ENCODE data around the gene NAV1.
"Not testable (repeated sequence)": the region's sequence is repeated elsewhere in the genome, so short reads cannot be mapped to it uniquely, and the experiment has no call there.

Gene NAV1

GRCh38 chr1:201520046-201520575 is 18.8 kb upstream of the NAV1 start:
- DNase-seq (ENCODE audit: low spot score): not testable (repeated sequence)

- DNase-seq (ENCODE audit: low spot score): no peak
Measured at GRCh38 chr1:201525193-201525778, 13.6 kb upstream of the NAV1 start.

- no peak for DNase-seq (ENCODE audit: low spot score)
Measured at GRCh38 chr1:201527879-201528278, 11.0 kb upstream of the NAV1 start.

GRCh38 chr1:201528631-201529252 is 10.2 kb upstream of the NAV1 start:
- DNase-seq (ENCODE audit: low spot score): no peak

GRCh38 chr1:201530741-201531531 is 8.0 kb upstream of the NAV1 start:
- peak; percentile 38 for DNase-seq (ENCODE audit: low spot score)

GRCh38 chr1:201531551-201532425 is 7.1 kb upstream of the NAV1 start:
- DNase-seq (ENCODE audit: low spot score): no peak

GRCh38 chr1:201533836-201534235 is 5.1 kb upstream of the NAV1 start:
- DNase-seq (ENCODE audit: low spot score): no peak

GRCh38 chr1:201535046-201535918 is 3.6 kb upstream of the NAV1 start:
- DNase-seq (ENCODE audit: low spot score): no peak

- DNase-seq (ENCODE audit: low spot score): no peak
Measured at GRCh38 chr1:201535919-201536245, 3.0 kb upstream of the NAV1 start.

GRCh38 chr1:201536558-201536957 is 2.4 kb upstream of the NAV1 start:
- DNase-seq (ENCODE audit: low spot score): no peak

GRCh38 chr1:201537028-201537427 is 1.9 kb upstream of the NAV1 start:
- DNase-seq (ENCODE audit: low spot score): no peak

GRCh38 chr1:201537467-201537866 is 1.5 kb upstream of the NAV1 start:
- no peak for DNase-seq (ENCODE audit: low spot score)

- no peak for DNase-seq (ENCODE audit: low spot score)
Measured at GRCh38 chr1:201537891-201538611, 876 bp upstream of the NAV1 start.

GRCh38 chr1:201539561-201540431 is 869 bp downstream of the NAV1 start:
- no peak for DNase-seq (ENCODE audit: low spot score)

- DNase-seq (ENCODE audit: low spot score): no peak
Measured at GRCh38 chr1:201540846-201541735, 2.2 kb downstream of the NAV1 start.

GRCh38 chr1:201542309-201543035 is 3.5 kb downstream of the NAV1 start:
- no peak for DNase-seq (ENCODE audit: low spot score)

- DNase-seq (ENCODE audit: low spot score): no peak
Measured at GRCh38 chr1:201543871-201544642, 5.1 kb downstream of the NAV1 start.
